Stimulated activated CD4-positive, alpha-beta T cell treated with anti-CD3 and anti-CD28 coated beads, TNF-alpha, amount 100 ng/mL, for 48 hours (primary cell): ENCODE data around the gene TRIM27.
"Not testable (repeated sequence)": the region's sequence is repeated elsewhere in the genome, so short reads cannot be mapped to it uniquely, and the experiment has no call there.

ENCODE experiments used
- DNase-seq, 3 donors: peaks; one replicate each; pipeline ENCODE4 v3.0.0-alpha.2; 2020; ENCODE audit warnings: low read depth in 3 of 3

TRIM27 gene

GRCh38 chr6:28864326-28864923, 59.4 kb downstream of the TRIM27 start:
- DNase-seq = no peak

GRCh38 chr6:28863604-28864325, 60.0 kb downstream of the TRIM27 start:
- DNase-seq = peak; percentile 72 to 83 (median 73)

GRCh38 chr6:28862077-28862476, 61.7 kb downstream of the TRIM27 start:
- no peak for DNase-seq

- no peak for DNase-seq
Measured at GRCh38 chr6:28861339-28861738, 62.4 kb downstream of the TRIM27 start.

GRCh38 chr6:28860581-28860980, 63.2 kb downstream of the TRIM27 start:
- DNase-seq = no peak

GRCh38 chr6:28858963-28859362, 64.8 kb downstream of the TRIM27 start:
- no peak for DNase-seq

- no peak for DNase-seq
Measured at GRCh38 chr6:28856620-28857005, 67.2 kb downstream of the TRIM27 start.

- not testable (repeated sequence) for DNase-seq
Measured at GRCh38 chr6:28854405-28854804, 69.4 kb downstream of the TRIM27 start.
